Heart right ventricle (tissue), 16 donors: ENCODE measurements around the gene PDHX. TPM values are rescaled to one million over a fixed set of nuclear protein-coding genes. Genes with fewer than 3 reads are reported as not detected.

Experiments used
- ATAC-seq, 8 donors: fragments of 200-7000 bp; cut with Tn5 transposase; one replicate each; pipeline ENCODE4 v1.9.1; 2020; ENCODE audit warnings: mild to moderate bottlenecking in 8 of 8, moderate library complexity in 8 of 8, moderate number of reproducible peaks in 1 of 8
- DNase-seq, 2 donors: peaks; one replicate each; pipeline ENCODE4 v3.0.0-alpha.2; 2020
- H3K27ac ChIP-seq, 10 donors: fragments of 200-600 bp; sonication (generic) in 2 of 10; one replicate each; pipeline versions ENCODE4 v1.5.0 to v1.8.0; 2020 to 2022; ENCODE audit warnings: mild to moderate bottlenecking in 3 of 10
- H3K27me3 ChIP-seq, 7 donors: fragments of 200-600 bp; one replicate each; pipeline ENCODE4 v1.8.0; 2021 to 2022; ENCODE audit warnings: mild to moderate bottlenecking in 2 of 7
- H3K36me3 ChIP-seq, 9 donors: fragments of 200-600 bp; sonication (generic) in 1 of 9; one replicate each; pipeline versions ENCODE4 v1.5.0 to v1.8.0; 2020 to 2022; ENCODE audit warnings: mild to moderate bottlenecking in 2 of 9
- H3K4me1 ChIP-seq, 9 donors: fragments of 200-600 bp; sonication (generic) in 1 of 9; one replicate each; pipeline versions ENCODE4 v1.5.0 to v1.8.0; 2020 to 2022; ENCODE audit warnings: mild to moderate bottlenecking in 4 of 9
- H3K4me3 ChIP-seq, 10 donors: fragments of 200-600 bp; sonication (generic) in 2 of 10; one replicate each; pipeline versions ENCODE4 v1.5.0 to v1.8.0; 2020 to 2022; ENCODE audit warnings: mild to moderate bottlenecking in 7 of 10, moderate library complexity in 2 of 10
- H3K9me3 ChIP-seq, 11 donors: fragments of 200-600 bp in 10 of 11; sonication (generic) in 2 of 11; one replicate each; pipeline versions ENCODE4 v1.5.0 to v1.8.0; 2013 to 2022; ENCODE audit warnings: mild to moderate bottlenecking in 2 of 11, control low read depth in 1 of 11, moderate library complexity in 1 of 11
- WGBS, 2 donors: extraction: QIAGEN DNeasy Blood & Tissue Kit; methylation state at CpG; one replicate each; pipeline ENCODE4 v1.1.7; 2013; ENCODE audit warnings: inconsistent platforms in 1 of 2; 5-methylcytosine and 5-hydroxymethylcytosine counted together
- intact Hi-C, 10 donors: fragments of 100-400 bp; cut with DNase I; formaldehyde crosslinking; loops; one replicate each; pipeline versions ENCODE4 v1.11.1 to v1.14.2; 2022
- polyA plus RNA-seq, 2 donors: library from polyadenylated mRNA; stranded (reverse); fragments of 200-250 nt; gene quantifications; one replicate each; pipeline ENCODE4 v1.2.3, GENCODE V29; 2013
- total RNA-seq, 10 donors: library from RNA; stranded (reverse); fragmentation: NEBNext Ultra II Directional in 3 of 10; extraction: Animal tissue kit (Norgen Biotek cat#: 25700) in 3 of 10; gene quantifications; one replicate each; pipeline versions ENCODE4 v1.2.1 to v1.2.4, GENCODE V29; 2021 to 2023
- TF ChIP-seq, protein P1 (sequence below), 9 donors: fragments of 200-600 bp; sonication (generic) in 2 of 9; IDR thresholded peaks; one replicate each; pipeline versions ENCODE4 v1.5.0 to v1.8.0; 2021 to 2022; ENCODE audit warnings: antibody characterized with exemption in 9 of 9, mild to moderate bottlenecking in 5 of 9, moderate library complexity in 1 of 9
- donor health status: Arrhythmogenic right ventricular cardiomyopathy.
- donor health status: ischemic (EF 13 %, LVEDD 7.1; RV severe dilation, severe dysfunction).
- donor health status: healthy with polysubstance abuse.
- donor health status: DM: no; HTN: yes; CAD: no.
- donor health status: DM: no; HTN: no; CAD: no.
- donor health status: ischemic (EF 25% LVEDD 6.9; RV normal size, moderate dysfunction).
- donor health status: ischemic (EF 25% LVEDD 5.7; RV mildly dilated, moderate dysfunction).
- donor health status: healthy.
- donor health status: DM: yes; HTN: yes; CAD: no.
- donor health status: Ischemic cardiomyopathy.
- donor health status: ischemic (EF 35%, LVEDD 5.7; RV mildly dilated, moderate dysfunction).
- donor health status: nonischemic (EF 11% LVEDD 7.7; RV severe dilation, severe dysfunction).
- donor health status: DM: yes; HTN: yes; CAD: no.
- donor health status: PGD.
- donor health status: ischemic (EF 29% LVEDD 5.4; RV normal size, mild dysfunction).
- donor health status: nonischemic (EF 23%, LVEDD 6.1; RV moderate dilation, normal function).

PDHX gene
- total and polyA plus RNA-seq, 12 donors, result 52.7 to 203 (median 171) TPM

DNA sequence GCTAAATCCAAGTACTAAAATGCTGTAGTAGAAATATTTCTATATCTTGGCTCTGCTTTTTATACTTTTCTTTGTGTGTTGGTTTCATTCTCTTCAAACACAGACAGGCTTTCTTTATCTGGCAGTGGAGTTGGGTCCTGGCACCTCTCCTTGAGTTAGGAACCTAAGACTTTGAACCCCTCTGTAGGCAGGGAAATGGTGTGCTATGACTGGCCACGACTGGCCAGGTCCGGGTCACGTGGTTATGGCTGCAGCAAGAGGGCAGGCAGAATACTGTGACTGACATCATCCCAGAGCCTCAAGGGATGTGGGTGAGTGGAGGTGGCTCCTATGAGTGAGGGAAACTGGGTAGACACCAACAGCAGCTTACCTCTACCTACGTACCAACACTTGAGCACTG lies 42.2 kb upstream of the PDHX start:
- no peak for DNase-seq
- ATAC-seq, result no peak
- Histone ChIP-seq H3K36me3 (peaks cover 0 to 10% (median 0%) of the 10 kb centered on the region in 9 donors), H3K27ac (no peak overlapping the region), H3K4me3 (no peak overlapping the region), H3K4me1 (no peaks in the 10 kb centered on the region), H3K9me3 (peaks cover 0 to 9% (median 0%) of the 10 kb centered on the region in 11 donors), H3K27me3 (no peaks in the 10 kb centered on the region)
- intact Hi-C loops, result no loop called here
- TF ChIP-seq, protein P1, sequence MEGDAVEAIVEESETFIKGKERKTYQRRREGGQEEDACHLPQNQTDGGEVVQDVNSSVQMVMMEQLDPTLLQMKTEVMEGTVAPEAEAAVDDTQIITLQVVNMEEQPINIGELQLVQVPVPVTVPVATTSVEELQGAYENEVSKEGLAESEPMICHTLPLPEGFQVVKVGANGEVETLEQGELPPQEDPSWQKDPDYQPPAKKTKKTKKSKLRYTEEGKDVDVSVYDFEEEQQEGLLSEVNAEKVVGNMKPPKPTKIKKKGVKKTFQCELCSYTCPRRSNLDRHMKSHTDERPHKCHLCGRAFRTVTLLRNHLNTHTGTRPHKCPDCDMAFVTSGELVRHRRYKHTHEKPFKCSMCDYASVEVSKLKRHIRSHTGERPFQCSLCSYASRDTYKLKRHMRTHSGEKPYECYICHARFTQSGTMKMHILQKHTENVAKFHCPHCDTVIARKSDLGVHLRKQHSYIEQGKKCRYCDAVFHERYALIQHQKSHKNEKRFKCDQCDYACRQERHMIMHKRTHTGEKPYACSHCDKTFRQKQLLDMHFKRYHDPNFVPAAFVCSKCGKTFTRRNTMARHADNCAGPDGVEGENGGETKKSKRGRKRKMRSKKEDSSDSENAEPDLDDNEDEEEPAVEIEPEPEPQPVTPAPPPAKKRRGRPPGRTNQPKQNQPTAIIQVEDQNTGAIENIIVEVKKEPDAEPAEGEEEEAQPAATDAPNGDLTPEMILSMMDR (IDR thresholded peaks at IDR 0.05), result no peak
- WGBS, 2 donors, result 92 to 96% methylated on average over 4 of the region's 4 CpGs

DNA sequence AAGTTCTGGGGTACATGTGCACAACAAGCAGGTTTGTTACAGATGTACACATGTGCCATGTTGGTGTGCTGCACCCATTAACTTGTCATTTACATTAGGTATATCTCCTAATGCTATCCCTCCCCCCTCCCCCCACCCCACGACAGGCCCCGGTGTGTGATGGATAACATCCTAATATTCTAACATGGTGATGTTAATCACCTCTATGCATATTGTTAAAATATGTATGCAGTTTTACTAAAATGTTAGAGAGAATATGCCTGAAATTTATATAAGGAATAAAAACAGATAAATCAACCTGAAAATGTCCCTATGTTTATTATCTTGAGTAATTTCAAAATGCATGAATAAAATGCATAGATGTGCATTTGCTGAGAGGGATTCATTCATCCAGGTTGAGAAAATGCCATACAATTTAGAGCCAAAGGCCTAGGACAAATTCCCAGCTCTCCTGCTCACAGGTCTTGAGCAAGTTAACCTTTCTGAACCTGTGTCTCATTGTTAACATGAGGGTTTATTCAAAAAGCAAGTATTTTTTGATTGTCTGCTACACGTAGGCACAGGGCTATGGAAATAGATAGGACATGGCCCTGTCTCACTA lies 38.9 kb upstream of the PDHX start:
- H3K4me3 ChIP-seq, result no peak overlapping the region
- H3K4me1 ChIP-seq, result no peaks in the 10 kb centered on the region
- DNase-seq (no peak), ATAC-seq (no peak)
- H3K36me3 ChIP-seq, result peaks cover 0 to 37% (median 0%) of the 10 kb centered on the region in 9 donors
- H3K27me3 ChIP-seq, result no peaks in the 10 kb centered on the region
- H3K27ac ChIP-seq, result no peak overlapping the region
- TF ChIP-seq, protein P1 (IDR thresholded peaks at IDR 0.05), result no peak
- 89 to 95% methylated on average over 3 of the region's 3 CpGs for WGBS, 2 donors
- peaks cover 0 to 9% (median 0%) of the 10 kb centered on the region in 11 donors for H3K9me3 ChIP-seq
- intact Hi-C loops, result no loop called here

DNA sequence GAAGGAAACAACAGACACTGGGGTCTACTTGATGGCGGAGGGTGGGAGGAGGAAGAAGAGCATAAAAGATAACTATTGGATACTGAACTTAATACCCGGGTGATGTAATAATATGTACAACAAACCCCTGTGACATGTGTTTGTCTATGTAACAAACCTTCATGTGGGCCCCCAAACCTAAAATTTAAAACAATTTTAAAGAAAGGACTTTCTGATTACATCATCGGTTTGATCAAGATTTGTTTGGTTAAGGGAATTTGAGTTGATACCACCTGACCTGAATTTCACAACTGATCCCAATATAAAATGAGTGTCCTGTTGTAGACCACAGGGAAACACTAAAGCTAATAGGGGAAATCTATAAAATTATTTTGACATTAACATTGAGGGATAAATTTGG lies 34.5 kb upstream of the PDHX start:
- no peak overlapping the region for H3K4me3 ChIP-seq
- no peak overlapping the region for H3K27ac ChIP-seq
- TF ChIP-seq, protein P1 (IDR thresholded peaks at IDR 0.05), result no peak
- H3K4me1 ChIP-seq, result no peaks in the 10 kb centered on the region
- no peak for DNase-seq
- WGBS, 2 donors, result 98% methylated on average over 3 of the region's 3 CpGs
- intact Hi-C loops, result no loop called here
- H3K9me3 ChIP-seq, result no peaks in the 10 kb centered on the region
- H3K36me3 ChIP-seq, result peaks cover 0 to 52% (median 7%) of the 10 kb centered on the region in 9 donors
- no peak for ATAC-seq
- no peaks in the 10 kb centered on the region for H3K27me3 ChIP-seq

DNA sequence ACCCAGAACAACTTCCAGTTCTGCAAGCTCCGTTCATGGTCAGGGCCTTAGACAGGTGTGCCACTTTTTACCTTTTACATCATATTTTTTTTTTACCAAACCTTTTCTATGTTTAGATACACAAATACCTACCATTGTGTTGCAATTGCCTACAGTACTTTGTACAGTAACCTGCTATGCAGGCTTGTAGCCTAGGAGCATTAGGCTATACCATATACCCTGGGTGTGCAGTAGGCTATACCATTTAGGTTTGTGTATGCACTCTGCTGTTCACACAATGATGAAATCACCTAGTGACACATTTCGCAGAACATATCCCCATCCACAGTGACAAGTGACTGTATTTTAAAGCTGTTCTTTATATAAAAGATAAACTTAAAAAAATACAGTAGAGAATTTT lies 29.8 kb upstream of the PDHX start:
- no peaks in the 10 kb centered on the region for H3K27me3 ChIP-seq
- H3K36me3 ChIP-seq, result peaks cover 0 to 65% (median 7%) of the 10 kb centered on the region in 9 donors
- H3K4me1 ChIP-seq, result no peaks in the 10 kb centered on the region
- ATAC-seq, result no peak
- TF ChIP-seq, protein P1 (IDR thresholded peaks at IDR 0.05), result no peak
- WGBS, 2 donors, result 93% methylated on average over 2 of the region's 2 CpGs
- no peak overlapping the region for H3K4me3 ChIP-seq
- intact Hi-C loops, result loop anchor here in 2 of 10 donors (5.0 kb wide), 2 partner anchors 289 to 299 kb away; no protein-coding TSS in a partner anchor
- DNase-seq, result no peak
- no peaks in the 10 kb centered on the region for H3K9me3 ChIP-seq
- no peak overlapping the region for H3K27ac ChIP-seq
